K562 (cell line): ENCODE measurements around the gene IFITM2. TPM values are rescaled to one million over a fixed set of nuclear protein-coding genes. Genes with fewer than 3 reads are reported as not detected.

Experiments
- CREB1 ChIP-seq, 2 experiments: sonication (generic) in 1 of 2; formaldehyde crosslinking in 1 of 2; IDR thresholded peaks; 2 replicates each; pipeline versions ENCODE4 v1.6.1 to v1.8.0; 2012 to 2022; ENCODE audit warnings: inconsistent platforms in 1 of 2, mild to moderate bottlenecking in 1 of 2, missing genetic modification reagents in 1 of 2, moderate library complexity in 1 of 2
- ID3 ChIP-seq, 2 experiments: fragments of 250-450 bp in 1 of 2; fragments of 450-650 bp in 1 of 2; sonication (Bioruptor Pico) in 1 of 2; IDR thresholded peaks; 2 replicates each; pipeline versions ENCODE4 v1.6.1 to v1.8.0; 2016 to 2021; ENCODE audit warnings: mild to moderate bottlenecking in 2 of 2, moderate library complexity in 2 of 2, missing compliant biosample characterization in 1 of 2, missing genetic modification characterization in 1 of 2
- KLF16 ChIP-seq: IDR thresholded peaks from 2 replicates; pipeline ENCODE4 v1.6.1; 2016; ENCODE audit warnings: antibody characterized with exemption
- MAFG ChIP-seq: fragments of 450-650 bp; conservative IDR thresholded peaks from 2 replicates; pipeline ENCODE4 v1.6.1; 2016; ENCODE audit warnings: missing genetic modification characterization, missing compliant biosample characterization
- MED1 ChIP-seq: sonication (generic); formaldehyde crosslinking; IDR thresholded peaks from 2 replicates; pipeline ENCODE4 v1.8.1; 2023; ENCODE audit warnings: missing genetic modification reagents, borderline replicate concordance
- MTF1 ChIP-seq: fragments of 250-450 bp; sonication (Bioruptor Pico); IDR thresholded peaks from 2 replicates; pipeline ENCODE4 v1.9.0; 2021; ENCODE audit warnings: moderate library complexity, mild to moderate bottlenecking, inconsistent platforms, borderline replicate concordance
- NR3C1 ChIP-seq: sonication (generic); formaldehyde crosslinking; IDR thresholded peaks from 2 replicates; pipeline ENCODE4 v1.8.1; 2022; ENCODE audit warnings: missing genetic modification reagents
- PCBP2 ChIP-seq: fragments of 200-400 bp; formaldehyde crosslinking; IDR thresholded peaks from 2 replicates; pipeline ENCODE4 v1.6.1; 2018; ENCODE audit warnings: low read length, low read depth, mild to moderate bottlenecking, moderate library complexity; ENCODE audit not compliant: poor library complexity, severe bottlenecking
- PTTG1 ChIP-seq: fragments of 450-650 bp; IDR thresholded peaks from 2 replicates; pipeline ENCODE4 v1.6.1; 2016; ENCODE audit warnings: low read depth, mild to moderate bottlenecking, missing genetic modification characterization, missing compliant biosample characterization
- RBBP5 ChIP-seq: fragments of 200-600 bp; sonication (generic); IDR thresholded peaks from 2 replicates; pipeline ENCODE4 v1.6.1; 2012; ENCODE audit warnings: borderline replicate concordance, mild to moderate bottlenecking, low read length, control low read depth, inconsistent platforms; ENCODE audit not compliant: insufficient read depth, poor library complexity, severe bottlenecking
- SNIP1 ChIP-seq: fragments of 450-650 bp; IDR thresholded peaks from 2 replicates; pipeline ENCODE4 v1.7.1; 2017; ENCODE audit warnings: low read depth, mild to moderate bottlenecking
- ZBED1 ChIP-seq: IDR thresholded peaks from 2 replicates; pipeline ENCODE4 v1.6.1; 2014
- ZBTB9 ChIP-seq: fragments of 450-650 bp; formaldehyde crosslinking; IDR thresholded peaks from 2 replicates; pipeline ENCODE4 v1.4.0; 2020; ENCODE audit warnings: mild to moderate bottlenecking, moderate library complexity
- ZNF507 ChIP-seq: conservative IDR thresholded peaks from 2 replicates; pipeline ENCODE4 v1.6.1; 2017; ENCODE audit warnings: missing genetic modification characterization, missing compliant biosample characterization
- ZSCAN29 ChIP-seq: fragments of 450-650 bp; IDR thresholded peaks from 2 replicates; pipeline ENCODE4 v1.6.1; 2017
- polyA plus RNA-seq, 8 experiments: library from polyadenylated mRNA; depleted of rRNA in 4 of 8; stranded (reverse) in 5 of 8; unstranded in 3 of 8; fragments of >200 nt; fragmentation: Nextera tagmentation in 2 of 8; fragmentation: Illumina TruSeq in 1 of 8; extraction: Ambion mirVana in 2 of 8; extraction: Trizol in 1 of 8; gene quantifications; 2 replicates each; pipeline versions ENCODE4 v1.2.1 to v1.2.3, GENCODE V29; 2011 to 2014; ENCODE audit warnings: inconsistent platforms in 1 of 8, missing spikeins in 1 of 8
- total RNA-seq, 7 experiments: library from RNA; depleted of rRNA in 6 of 7; stranded (reverse); fragments of >200 nt in 6 of 7; fragmentation: Illumina TruSeq in 2 of 7; extraction: Trizol in 2 of 7; gene quantifications; 2 replicates each; pipeline versions ENCODE4 v1.2.1 to v1.2.3, GENCODE V29; 2011 to 2021; ENCODE audit warnings: low replicate concordance in 1 of 7
- TF ChIP-seq, protein P1 (sequence below): fragments of 450-650 bp; formaldehyde crosslinking; IDR thresholded peaks from 2 replicates; pipeline ENCODE4 v1.4.0; 2020; ENCODE audit warnings: mild to moderate bottlenecking, moderate library complexity
- TF ChIP-seq, protein P2 (sequence below): fragments of 450-650 bp; IDR thresholded peaks from 2 replicates; pipeline ENCODE4 v1.6.1; 2016; ENCODE audit warnings: low read depth

Gene IFITM2
- total and polyA plus RNA-seq, 9 of the 15 experiments (the other 6 are each of a cell fraction or from before 2014, with no cell fraction given): 52.8 to 4,872 (median 356) TPM

- no peak for TF ChIP-seq ID3 (CRISPR knock-in tag; IDR thresholded peaks at IDR 0.05)
- TF ChIP-seq ID3 (tag; IDR thresholded peaks at IDR 0.05): no peak
- no peak for TF ChIP-seq KLF16
- no peak for TF ChIP-seq PTTG1 (tag)
- no peak for TF ChIP-seq RBBP5
- TF ChIP-seq, protein P1, sequence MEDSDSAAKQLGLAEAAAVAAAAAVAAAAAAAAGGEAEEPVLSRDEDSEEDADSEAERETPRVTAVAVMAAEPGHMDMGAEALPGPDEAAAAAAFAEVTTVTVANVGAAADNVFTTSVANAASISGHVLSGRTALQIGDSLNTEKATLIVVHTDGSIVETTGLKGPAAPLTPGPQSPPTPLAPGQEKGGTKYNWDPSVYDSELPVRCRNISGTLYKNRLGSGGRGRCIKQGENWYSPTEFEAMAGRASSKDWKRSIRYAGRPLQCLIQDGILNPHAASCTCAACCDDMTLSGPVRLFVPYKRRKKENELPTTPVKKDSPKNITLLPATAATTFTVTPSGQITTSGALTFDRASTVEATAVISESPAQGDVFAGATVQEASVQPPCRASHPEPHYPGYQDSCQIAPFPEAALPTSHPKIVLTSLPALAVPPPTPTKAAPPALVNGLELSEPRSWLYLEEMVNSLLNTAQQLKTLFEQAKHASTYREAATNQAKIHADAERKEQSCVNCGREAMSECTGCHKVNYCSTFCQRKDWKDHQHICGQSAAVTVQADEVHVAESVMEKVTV (CRISPR knock-in tag): no peak
- TF ChIP-seq, protein P2, sequence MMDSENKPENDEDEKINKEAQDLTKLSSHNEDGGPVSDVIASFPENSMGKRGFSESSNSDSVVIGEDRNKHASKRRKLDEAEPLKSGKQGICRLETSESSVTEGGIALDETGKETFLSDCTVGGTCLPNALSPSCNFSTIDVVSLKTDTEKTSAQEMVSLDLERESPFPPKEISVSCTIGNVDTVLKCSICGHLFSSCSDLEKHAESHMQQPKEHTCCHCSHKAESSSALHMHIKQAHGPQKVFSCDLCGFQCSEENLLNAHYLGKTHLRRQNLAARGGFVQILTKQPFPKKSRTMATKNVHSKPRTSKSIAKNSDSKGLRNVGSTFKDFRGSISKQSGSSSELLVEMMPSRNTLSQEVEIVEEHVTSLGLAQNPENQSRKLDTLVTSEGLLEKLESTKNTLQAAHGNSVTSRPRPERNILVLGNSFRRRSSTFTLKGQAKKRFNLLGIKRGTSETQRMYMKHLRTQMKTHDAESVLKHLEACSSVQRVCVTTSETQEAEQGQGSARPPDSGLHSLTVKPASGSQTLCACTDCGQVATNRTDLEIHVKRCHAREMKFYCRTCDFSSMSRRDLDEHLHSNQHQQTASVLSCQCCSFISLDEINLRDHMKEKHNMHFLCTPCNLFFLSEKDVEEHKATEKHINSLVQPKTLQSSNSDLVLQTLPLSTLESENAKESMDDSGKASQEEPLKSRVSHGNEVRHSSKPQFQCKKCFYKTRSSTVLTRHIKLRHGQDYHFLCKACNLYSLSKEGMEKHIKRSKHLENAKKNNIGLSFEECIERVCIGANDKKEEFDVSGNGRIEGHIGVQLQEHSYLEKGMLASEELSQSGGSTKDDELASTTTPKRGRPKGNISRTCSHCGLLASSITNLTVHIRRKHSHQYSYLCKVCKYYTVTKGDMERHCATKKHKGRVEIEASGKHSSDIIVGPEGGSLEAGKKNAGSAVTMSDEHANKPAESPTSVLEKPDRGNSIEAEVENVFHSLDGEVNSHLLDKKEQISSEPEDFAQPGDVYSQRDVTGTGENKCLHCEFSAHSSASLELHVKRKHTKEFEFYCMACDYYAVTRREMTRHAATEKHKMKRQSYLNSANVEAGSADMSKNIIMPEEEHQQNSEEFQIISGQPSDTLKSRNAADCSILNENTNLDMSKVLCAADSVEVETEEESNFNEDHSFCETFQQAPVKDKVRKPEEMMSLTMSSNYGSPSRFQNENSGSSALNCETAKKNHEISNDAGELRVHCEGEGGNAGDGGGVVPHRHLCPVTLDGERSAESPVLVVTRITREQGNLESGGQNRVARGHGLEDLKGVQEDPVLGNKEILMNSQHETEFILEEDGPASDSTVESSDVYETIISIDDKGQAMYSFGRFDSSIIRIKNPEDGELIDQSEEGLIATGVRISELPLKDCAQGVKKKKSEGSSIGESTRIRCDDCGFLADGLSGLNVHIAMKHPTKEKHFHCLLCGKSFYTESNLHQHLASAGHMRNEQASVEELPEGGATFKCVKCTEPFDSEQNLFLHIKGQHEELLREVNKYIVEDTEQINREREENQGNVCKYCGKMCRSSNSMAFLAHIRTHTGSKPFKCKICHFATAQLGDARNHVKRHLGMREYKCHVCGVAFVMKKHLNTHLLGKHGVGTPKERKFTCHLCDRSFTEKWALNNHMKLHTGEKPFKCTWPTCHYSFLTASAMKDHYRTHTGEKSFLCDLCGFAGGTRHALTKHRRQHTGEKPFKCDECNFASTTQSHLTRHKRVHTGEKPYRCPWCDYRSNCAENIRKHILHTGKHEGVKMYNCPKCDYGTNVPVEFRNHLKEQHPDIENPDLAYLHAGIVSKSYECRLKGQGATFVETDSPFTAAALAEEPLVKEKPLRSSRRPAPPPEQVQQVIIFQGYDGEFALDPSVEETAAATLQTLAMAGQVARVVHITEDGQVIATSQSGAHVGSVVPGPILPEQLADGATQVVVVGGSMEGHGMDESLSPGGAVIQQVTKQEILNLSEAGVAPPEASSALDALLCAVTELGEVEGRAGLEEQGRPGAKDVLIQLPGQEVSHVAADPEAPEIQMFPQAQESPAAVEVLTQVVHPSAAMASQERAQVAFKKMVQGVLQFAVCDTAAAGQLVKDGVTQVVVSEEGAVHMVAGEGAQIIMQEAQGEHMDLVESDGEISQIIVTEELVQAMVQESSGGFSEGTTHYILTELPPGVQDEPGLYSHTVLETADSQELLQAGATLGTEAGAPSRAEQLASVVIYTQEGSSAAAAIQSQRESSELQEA: no peak
- TF ChIP-seq ZSCAN29: no peak
- TF ChIP-seq ZNF507: no peak
- TF ChIP-seq MED1 (CRISPR knock-in tag): no peak
- TF ChIP-seq CREB1 (IDR thresholded peaks at IDR 0.05): no peak
- TF ChIP-seq CREB1 (CRISPR knock-in tag; IDR thresholded peaks at IDR 0.05): no peak
- no peak for TF ChIP-seq NR3C1 (CRISPR knock-in tag)
- TF ChIP-seq ZBTB9 (CRISPR knock-in tag): peak; percentile 32; the same call in 1 of the 2 replicates
- TF ChIP-seq MTF1 (CRISPR knock-in tag): no peak
- no peak for TF ChIP-seq MAFG (tag)
- no peak for TF ChIP-seq ZBED1
- no peak for TF ChIP-seq SNIP1
- no peak for TF ChIP-seq PCBP2
Measured at GRCh38 chr11:267491-267994, 40.1 kb upstream of the IFITM2 start (continued).
